NCI-H446 treated with DMSO at 0.1 percent for 48 hours (cell line): Measurements from ENCODE around the gene FCRLB.
"Not testable (repeated sequence)": the region's sequence is repeated elsewhere in the genome, so short reads cannot be mapped to it uniquely, and the experiment has no call there.

Source experiments
- DNase-seq: peaks from one replicate; lab custom pipeline; 2025; lab: John Stamatoyannopoulos, UW

The FCRLB gene

DNA sequence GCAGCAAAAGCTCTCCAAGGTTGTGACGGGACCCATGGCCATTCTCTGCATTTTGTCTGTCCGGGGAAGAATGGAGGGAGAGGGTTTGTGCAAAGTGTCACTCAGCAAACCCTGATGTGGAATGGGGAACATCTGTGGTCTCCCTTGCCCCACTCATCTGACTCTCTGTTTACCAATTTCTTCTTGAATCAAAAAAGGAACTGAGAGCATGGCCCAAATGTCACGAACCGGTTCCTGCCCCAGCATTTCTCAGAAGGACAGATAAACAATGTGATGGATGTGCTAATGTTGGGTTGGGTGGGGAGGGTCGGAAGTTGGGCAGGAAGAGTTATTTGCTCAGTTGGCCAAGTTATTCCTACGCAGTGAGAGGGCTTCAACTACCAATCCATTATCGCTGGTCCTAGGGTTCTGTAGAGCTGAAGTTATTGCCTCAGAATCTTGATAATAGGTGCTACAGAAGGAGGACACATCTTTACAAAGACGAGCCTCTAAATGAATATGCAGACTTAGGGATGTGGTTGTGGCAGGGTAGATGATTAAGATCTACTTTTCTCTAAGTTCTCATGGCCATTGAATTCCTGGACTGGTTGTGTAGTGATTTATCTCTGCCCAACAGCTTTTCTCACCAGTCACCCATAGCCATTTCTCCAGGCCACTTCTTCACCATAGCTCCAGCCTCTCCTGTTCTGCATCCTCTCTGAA, 18.7 kb downstream of the FCRLB start:
- no peak for DNase-seq

DNA sequence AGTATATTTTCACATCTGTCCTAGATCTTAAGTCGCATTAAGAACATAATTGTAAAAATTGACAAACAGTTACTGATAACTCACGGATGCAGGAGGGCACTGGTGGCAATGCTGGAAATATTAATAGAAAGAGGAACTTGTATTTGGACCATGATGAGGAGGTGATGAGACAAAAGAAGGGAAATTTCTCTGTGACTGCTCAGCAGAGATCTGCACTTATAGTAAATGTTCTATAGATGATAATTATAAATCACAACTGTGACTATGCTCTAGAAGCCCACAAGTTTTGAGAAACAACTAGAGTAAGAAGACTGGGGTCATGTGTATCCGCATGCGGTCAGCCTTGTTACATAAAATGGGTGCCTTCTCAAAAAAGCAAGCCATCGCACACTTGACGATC, 19.6 kb downstream of the FCRLB start:
- no peak for DNase-seq

DNA sequence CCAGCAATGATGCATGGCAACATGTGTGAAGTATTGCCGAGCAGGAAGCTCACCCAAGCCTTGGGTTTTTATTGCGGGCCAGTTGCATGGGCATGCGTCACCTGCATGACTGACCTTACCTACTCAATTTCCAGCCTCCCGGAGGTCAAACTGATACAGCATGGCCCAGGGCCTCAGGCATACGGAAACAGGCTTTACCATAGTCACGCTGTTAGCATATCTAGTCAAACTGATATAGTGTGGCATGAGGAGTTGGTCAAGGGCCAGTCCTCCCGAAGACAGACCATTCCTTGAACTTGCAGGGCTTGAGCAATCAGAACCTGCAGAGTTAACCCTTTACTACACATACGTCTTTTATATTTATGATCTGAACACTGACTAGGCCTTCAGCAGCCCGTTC, 21.9 kb downstream of the FCRLB start:
- no peak for DNase-seq

DNA sequence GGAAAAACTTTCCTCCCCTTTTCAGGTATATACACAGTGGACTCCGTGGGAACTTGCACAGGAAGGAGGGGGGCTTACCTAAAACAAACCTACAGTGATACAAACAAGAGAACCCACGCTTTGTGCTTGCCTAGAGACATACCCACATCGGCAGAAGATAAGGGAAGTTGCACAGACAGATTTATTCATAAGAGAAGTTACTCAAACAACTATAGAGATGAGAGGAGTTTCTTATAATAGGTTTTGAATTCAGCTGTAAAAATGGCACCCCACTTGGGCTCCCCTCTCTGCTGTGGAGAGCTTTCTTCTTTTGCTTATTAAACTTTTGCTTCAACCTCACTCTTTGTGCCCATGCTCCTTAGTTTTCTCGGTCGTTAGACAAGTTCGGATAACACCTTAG, 26.5 kb downstream of the FCRLB start:
- no peak for DNase-seq

DNA sequence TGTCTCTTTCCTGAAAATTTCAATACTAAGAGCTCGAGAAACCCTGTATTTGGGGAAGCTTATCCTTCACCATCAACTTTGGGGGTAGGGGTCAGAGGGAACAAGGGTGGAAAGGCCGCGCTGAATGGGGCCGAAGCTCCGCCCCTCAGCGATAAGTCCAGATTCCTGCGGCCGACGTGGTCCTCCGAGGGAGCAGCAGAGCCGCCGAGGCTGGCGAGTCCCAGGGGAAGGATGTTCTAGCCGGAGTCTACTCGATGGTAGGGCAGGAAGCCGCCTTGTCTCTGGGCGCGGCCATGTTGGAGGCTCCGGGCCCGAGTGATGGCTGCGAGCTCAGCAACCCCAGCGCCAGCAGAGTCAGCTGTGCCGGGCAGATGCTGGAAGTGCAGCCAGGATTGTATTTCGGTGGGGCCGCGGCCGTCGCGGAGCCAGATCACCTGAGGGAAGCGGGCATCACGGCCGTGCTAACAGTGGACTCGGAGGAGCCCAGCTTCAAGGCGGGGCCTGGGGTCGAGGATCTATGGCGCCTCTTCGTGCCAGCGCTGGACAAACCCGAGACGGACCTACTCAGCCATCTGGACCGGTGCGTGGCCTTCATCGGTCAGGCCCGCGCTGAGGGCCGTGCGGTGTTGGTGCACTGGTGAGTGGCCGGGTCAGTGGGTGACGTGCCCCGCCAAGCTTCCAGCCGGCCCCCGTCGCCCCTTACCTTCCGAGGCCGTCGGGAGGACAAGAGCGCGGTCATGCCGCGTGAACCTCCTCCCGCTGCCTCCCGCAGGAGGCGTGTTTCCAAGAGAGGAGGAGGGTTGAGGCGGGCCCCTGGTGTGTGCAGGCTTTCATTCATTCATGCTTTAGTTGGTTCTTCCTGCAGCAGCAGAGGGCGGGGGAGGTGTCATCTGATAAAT, 28.4 kb downstream of the FCRLB start, which contains the start of gene DUSP12:
Gene DUSP12 (plus strand): TSS at position 278 of the 899 bp plus-strand sequence. CDS start 16 bp downstream, at position 294.
- DNase-seq, result peak; percentile 94

DNA sequence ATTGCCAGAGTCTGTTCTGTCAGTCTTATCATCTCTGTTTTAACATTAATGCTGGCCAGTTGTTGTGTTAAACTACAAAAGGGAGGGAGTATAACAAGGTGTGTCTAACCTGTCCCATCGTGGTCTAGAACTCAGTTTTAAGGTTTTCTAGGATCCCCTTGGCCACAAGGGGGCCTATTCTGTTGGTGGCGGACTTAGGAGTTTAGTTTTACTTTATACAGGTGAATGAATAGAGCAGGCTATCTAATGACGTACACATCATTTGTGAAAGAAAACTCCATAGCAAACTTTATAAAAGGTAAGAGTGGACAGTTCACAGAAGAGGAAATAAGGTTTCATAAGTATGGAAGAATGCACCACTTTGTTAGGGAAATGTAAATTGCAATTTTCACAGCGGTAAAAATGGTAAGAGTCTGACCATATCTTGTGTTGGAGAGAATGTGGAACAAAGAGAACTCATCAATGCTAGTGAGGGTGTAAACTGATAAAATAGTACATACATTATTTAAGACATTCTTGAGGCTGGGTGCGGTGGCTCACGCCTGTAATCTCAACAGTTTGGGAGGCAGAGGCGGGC, 42.3 kb downstream of the FCRLB start:
- no peak for DNase-seq

DNA sequence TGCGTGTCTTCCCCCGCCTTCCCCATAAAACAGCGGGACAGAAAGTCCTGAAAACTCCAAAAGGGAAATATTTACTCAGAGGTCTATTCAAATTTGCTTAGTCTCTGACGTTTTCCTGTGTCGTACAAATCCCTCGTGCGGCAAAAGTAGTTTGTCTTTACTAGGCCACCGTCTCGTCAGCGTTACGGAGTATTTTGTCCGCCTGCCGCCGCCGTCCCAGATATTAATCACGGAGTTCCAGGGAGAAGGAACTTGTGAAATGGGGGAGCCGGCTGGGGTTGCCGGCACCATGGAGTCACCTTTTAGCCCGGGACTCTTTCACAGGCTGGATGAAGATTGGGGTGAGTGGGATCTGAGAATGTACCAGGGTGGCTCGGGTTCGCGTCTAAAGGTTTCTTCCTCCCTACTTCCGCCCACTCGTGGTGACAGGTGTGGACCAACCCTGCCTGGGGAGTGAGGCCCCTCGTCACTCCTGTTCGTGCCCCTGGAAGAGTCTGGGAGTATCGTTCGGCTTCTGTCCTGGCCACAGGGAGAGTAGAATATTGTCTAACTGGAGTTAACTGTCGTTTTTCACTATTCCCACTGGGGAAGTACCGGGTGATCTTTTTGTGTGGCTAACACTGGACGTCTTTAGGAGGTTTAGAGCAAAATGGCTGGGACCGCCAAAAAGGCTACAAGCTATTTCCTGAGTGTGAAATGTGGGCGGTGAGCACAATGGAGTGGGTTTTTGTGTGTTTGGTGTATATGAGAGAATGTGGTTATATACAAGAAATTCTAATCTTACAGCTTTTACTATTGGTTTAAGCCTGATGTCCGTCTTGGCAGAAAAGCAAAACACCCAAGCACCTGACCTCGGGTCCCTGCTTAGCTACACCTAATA, 45.0 kb downstream of the FCRLB start, which contains the start of gene ATF6:
Gene ATF6 (plus strand): TSS at position 219 of the 880 bp plus-strand sequence. CDS start 41 bp downstream, at position 260.
- peak; percentile 89 for DNase-seq

DNA sequence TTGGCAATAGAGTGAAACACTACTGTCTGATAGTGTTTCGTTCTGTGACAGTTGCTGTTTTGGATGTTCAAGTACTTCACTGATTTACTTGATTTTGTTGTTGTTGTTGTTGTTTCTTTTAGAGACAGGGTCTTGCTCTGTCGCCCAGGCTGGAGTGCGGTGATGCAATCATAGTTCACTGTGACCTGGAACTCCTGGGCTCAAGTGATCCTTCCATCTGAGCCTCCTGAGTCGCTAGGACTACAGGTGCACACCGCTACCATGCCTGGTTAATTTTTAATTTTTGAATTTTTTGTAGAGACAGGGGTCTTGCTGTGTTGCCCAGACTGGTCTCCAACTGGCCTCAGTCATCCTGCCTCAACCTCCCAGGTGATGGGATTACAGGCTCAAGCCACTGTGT, 47.1 kb downstream of the FCRLB start:
- no peak for DNase-seq

DNA sequence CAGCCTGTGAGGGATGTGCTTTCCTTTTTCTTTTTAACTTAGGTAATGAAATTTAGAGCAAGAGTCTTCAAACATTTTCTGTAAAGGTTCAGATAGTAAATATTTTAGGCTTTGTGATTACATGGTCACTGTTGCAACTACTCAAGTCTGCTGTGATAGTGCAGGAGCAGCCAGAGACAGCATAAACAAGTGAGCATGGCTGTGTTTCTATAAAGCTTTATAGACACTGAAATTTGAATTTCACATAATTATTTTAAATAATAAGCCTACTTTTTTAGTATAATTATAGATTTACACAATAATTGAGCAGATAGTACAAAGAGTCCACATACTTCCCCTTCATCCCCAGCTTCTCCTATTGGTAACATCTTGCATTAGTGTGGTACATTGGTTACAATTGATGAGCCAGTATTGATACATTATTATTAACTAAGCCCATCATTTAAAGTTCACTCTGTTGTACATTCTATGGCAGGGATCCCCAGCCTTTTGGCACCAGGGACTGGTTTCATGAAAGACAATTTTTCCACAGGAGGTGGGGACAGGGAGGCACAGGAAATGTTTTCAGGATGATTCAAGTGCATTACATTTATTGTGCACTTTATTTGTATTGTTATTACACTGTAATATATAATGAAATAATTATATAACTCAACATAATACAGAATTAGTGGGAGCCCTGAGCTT, 47.8 kb downstream of the FCRLB start:
- no peak for DNase-seq

DNA sequence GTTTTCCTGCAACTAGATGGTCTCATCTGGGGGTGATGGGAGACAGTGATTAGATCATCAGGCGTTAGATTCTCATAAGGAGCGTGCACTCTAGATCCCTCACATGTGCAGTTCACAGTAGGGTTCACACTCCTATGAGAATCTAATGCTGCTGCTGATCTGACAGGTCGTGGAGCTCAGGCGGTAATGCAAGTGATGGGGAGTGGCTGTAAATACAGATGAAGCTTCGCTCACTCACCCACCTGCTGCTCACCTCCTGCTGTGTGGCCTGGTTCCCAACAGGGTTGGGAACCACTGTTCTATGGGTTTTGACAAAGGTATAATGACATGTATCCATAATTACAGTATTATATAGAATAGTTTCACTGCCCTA, 48.3 kb downstream of the FCRLB start:
- not testable (repeated sequence) for DNase-seq

DNA sequence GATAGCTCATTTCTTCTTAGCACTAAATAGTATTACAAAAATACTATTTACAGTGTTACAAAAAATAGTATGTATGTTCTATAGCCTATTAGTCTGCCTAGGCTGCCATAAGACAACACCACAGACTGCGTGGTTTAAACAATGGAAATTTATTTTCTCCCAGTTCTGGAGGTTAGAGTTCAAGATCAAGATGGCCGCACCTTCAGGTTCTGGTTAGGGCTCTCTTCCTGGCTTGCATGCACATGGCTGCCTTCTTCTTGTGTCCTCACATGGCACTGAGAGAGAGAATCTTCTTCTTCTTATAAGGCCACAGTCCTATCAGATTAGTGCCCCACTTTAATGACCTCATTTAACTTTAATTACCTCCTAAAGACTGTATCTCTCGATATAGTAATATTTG, 48.9 kb downstream of the FCRLB start:
- DNase-seq, result no peak

DNA sequence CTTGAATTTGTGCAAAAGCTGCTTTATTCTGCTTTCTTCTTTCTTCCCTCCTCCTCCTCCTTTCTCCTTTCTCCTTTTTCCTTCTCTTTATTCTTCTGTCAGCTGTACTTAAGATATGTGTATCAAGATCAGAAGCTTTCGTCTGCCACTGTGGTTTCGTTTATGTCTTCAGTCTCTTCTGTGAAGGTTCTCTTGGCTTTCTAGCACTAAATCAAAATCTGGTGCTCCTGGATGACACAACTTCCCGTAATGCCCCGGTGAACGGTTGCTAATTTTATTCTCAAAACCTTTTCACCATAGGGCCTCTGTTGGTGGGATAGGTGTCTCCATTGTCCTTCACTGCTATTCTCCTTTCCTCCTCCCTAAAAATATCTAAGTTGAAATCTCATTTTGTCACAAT, 49.8 kb downstream of the FCRLB start:
- DNase-seq, result no peak

DNA sequence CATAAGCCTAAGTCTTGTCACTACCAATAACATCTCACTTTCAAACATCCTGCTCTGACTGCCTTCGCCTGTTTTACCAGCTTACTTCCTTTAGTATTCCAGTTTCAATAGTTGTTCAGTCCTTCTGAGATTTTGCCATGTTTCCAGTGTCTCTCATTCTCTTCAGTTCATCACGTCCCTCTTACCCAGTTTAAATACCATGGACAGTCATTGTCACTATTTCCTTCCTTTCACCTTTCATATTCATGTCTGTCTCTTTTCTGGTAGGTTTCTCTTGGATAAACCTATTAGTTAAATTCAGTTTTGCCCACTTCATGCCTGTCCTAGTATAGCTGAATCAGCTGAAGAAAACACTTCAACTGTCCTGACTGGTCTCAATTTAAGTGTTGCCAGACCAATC, 50.6 kb downstream of the FCRLB start:
- DNase-seq, result no peak

DNA sequence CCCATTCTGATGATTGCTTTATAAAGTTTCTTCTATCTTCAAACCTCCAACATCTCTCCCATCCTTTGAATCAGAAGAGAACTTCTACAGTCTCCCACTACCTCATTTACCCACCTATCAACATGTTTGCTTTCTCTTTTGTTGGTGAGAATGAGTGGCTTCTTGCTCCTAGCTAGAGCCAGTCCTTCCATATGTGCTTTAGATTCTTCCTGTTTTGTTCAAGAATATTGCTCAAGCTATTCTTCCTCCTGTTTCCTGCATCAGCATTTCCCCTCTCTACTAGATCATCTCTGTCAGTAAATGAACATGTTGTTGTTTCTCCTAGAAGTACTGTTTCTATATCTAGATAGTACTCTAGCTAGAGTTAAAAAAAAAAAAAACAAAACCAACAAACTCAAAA, 51.1 kb downstream of the FCRLB start:
- DNase-seq, result no peak

DNA sequence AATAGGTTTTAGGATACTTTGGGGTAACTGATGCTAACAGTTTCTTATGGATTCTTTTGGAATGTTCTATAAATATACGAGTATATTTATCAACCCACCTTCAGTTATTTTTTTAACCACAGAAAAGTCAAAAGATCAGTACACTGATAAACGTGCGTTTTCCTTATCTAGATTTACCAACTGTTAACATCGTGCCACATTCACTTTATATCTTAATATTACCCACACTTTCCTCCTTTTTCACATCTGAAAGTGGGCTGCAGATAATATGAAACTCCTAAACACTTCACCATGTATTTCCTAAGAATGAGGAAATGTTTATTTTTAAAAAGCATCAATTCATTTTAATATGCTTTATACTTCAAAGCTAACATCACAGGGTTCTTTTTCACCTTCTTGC, 52.4 kb downstream of the FCRLB start:
- no peak for DNase-seq

DNA sequence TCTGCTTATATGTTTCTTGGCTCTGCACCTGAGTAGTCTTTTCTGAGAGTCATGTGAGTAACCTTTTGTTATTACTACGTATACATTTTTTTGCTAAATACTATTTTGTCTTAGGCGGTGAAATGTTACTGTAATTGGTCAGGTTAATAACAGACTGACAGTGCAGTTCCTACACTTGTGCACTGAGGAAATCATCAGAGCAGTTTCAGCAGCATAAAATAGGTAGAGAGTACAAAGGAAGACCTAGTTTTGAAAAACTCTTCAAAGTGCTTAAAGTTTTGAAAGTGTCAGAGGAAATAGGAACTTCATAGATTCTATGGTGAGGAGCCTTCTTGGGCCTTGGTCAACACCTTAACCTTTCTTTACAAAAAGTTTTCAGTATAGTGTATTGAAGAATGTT, 55.9 kb downstream of the FCRLB start:
- no peak for DNase-seq
